PC-3 (cell line): ENCODE results near the gene BLOC1S1.

Source experiments
- CTCF ChIP-seq: fragments of 300-600 bp; sonication (generic); conservative IDR thresholded peaks from 2 replicates; pipeline ENCODE4 v1.5.1; 2017; ENCODE audit warnings: antibody characterized with exemption, low read depth, mild to moderate bottlenecking, low read length
- EZH2 ChIP-seq: fragments of 300-600 bp; sonication (generic); IDR thresholded peaks from one replicate; pipeline ENCODE4 v1.6.1; 2017; ENCODE audit warnings: antibody characterized with exemption, mild to moderate bottlenecking, low read length; ENCODE audit not compliant: unreplicated experiment
- EZH2phosphoT487 ChIP-seq: fragments of 300-600 bp; sonication (generic); IDR thresholded peaks from 2 replicates; pipeline ENCODE4 v1.6.1; 2018; ENCODE audit warnings: mild to moderate bottlenecking, antibody characterized with exemption, low read length, borderline replicate concordance

- TF ChIP-seq CTCF: peak; percentile 59
- no peak for TF ChIP-seq EZH2
- no peak for TF ChIP-seq EZH2phosphoT487
Observed at GRCh38 chr12:55705782-55706402, 10.0 kb upstream of the BLOC1S1 start.
